H9 (cell line): Measurements from ENCODE around the gene CCDC33. TPM values are rescaled to one million over a fixed set of nuclear protein-coding genes. Genes with fewer than 3 reads are reported as not detected.

Experiments used
- DNase-seq: peaks from one replicate; pipeline ENCODE4 v3.0.0-alpha.2; 2017
- H2AFZ ChIP-seq: one replicate; pipeline ENCODE4 v1.6.1; 2013; ENCODE audit warnings: mild to moderate bottlenecking, low read length, control low read depth, moderate library complexity
- H2AK5ac ChIP-seq: 2 replicates; pipeline ENCODE4 v1.6.1; 2013; ENCODE audit warnings: low read length, control low read depth, mixed read lengths; ENCODE audit not compliant: insufficient read length
- H2BK120ac ChIP-seq: one replicate; pipeline ENCODE4 v1.6.1; 2013; ENCODE audit warnings: low read depth, mild to moderate bottlenecking, low read length, control low read depth, inconsistent platforms; ENCODE audit not compliant: poor library complexity, severe bottlenecking
- H2BK12ac ChIP-seq: 2 replicates; pipeline ENCODE4 v1.6.1; 2013; ENCODE audit warnings: low read length, control low read depth, mixed read lengths, low read depth; ENCODE audit not compliant: insufficient read length
- H2BK15ac ChIP-seq: 2 replicates; pipeline ENCODE4 v1.6.1; 2013; ENCODE audit warnings: low read depth, low read length, control low read depth
- H2BK20ac ChIP-seq: one replicate; pipeline ENCODE4 v1.6.1; 2013; ENCODE audit warnings: low read depth, mild to moderate bottlenecking, low read length, control low read depth, inconsistent platforms; ENCODE audit not compliant: poor library complexity, severe bottlenecking
- H2BK5ac ChIP-seq: 2 replicates; pipeline ENCODE4 v1.6.1; 2013; ENCODE audit warnings: low read length, control low read depth, mixed read lengths; ENCODE audit not compliant: insufficient read length
- H3K14ac ChIP-seq: 2 replicates; pipeline ENCODE4 v1.6.1; 2013; ENCODE audit warnings: low read length, control low read depth; ENCODE audit not compliant: insufficient read depth
- H3K18ac ChIP-seq: 2 replicates; pipeline ENCODE4 v1.6.1; 2013; ENCODE audit warnings: low read depth, mild to moderate bottlenecking, mixed read lengths, low read length, control low read depth; ENCODE audit not compliant: insufficient read length
- H3K23ac ChIP-seq: 2 replicates; pipeline ENCODE4 v1.6.1; 2013; ENCODE audit warnings: low read length, control low read depth, mixed read lengths, low read depth; ENCODE audit not compliant: insufficient read length
- H3K23me2 ChIP-seq: 2 replicates; pipeline ENCODE4 v1.6.1; 2013; ENCODE audit warnings: low read depth, mild to moderate bottlenecking, mixed read lengths, low read length, control low read depth; ENCODE audit not compliant: insufficient read length, poor library complexity, severe bottlenecking
- H3K27ac ChIP-seq: 2 replicates; pipeline ENCODE4 v1.5.1; 2013; ENCODE audit warnings: low read length, control low read depth, mixed read lengths, low read depth; ENCODE audit not compliant: insufficient read length
- H3K27me3 ChIP-seq: 2 replicates; pipeline ENCODE4 v1.6.1; 2013; ENCODE audit warnings: low read length, control low read depth, inconsistent platforms; ENCODE audit not compliant: insufficient read depth
- H3K4ac ChIP-seq: 2 replicates; pipeline ENCODE4 v1.6.1; 2013; ENCODE audit warnings: low read depth, mild to moderate bottlenecking, control low read depth, inconsistent platforms, low read length, moderate library complexity
- H3K4me1 ChIP-seq: 2 replicates; pipeline ENCODE4 v1.6.1; 2013; ENCODE audit warnings: low read length, control low read depth, inconsistent platforms; ENCODE audit not compliant: insufficient read depth
- H3K4me2 ChIP-seq: 2 replicates; pipeline ENCODE4 v1.6.1; 2013; ENCODE audit warnings: low read length, control low read depth, mixed read lengths; ENCODE audit not compliant: insufficient read length, insufficient read depth
- H3K56ac ChIP-seq: 2 replicates; pipeline ENCODE4 v1.6.1; 2013; ENCODE audit warnings: low read depth, mild to moderate bottlenecking, mixed read lengths, low read length, control low read depth; ENCODE audit not compliant: insufficient read length
- H3K79me1 ChIP-seq: 2 replicates; pipeline ENCODE4 v1.6.1; 2013; ENCODE audit warnings: low read depth, mild to moderate bottlenecking, moderate library complexity, low read length, control low read depth, inconsistent platforms; ENCODE audit not compliant: insufficient read depth, poor library complexity, severe bottlenecking
- H3K79me2 ChIP-seq: 2 replicates; pipeline ENCODE4 v1.6.1; 2013; ENCODE audit warnings: low read length, control low read depth, inconsistent platforms; ENCODE audit not compliant: insufficient read depth
- H3K9ac ChIP-seq: 2 replicates; pipeline ENCODE4 v1.6.1; 2013; ENCODE audit warnings: low read length, control low read depth, mixed read lengths; ENCODE audit not compliant: insufficient read length; ENCODE audit errors: extremely low read depth
- H3K9me3 ChIP-seq: one replicate; pipeline ENCODE4 v1.6.1; 2013; ENCODE audit warnings: low read depth, low read length, inconsistent platforms; ENCODE audit not compliant: control insufficient read depth
- H3T11ph ChIP-seq: one replicate; pipeline ENCODE4 v1.6.1; 2013; ENCODE audit warnings: mild to moderate bottlenecking, low read length, control low read depth, inconsistent platforms
- H4K20me1 ChIP-seq: one replicate; pipeline ENCODE4 v1.6.1; 2013; ENCODE audit not compliant: control insufficient read depth, insufficient read length, insufficient read depth
- H4K5ac ChIP-seq: 2 replicates; pipeline ENCODE4 v1.6.1; 2013; ENCODE audit warnings: low read depth, mild to moderate bottlenecking, mixed read lengths, low read length, control low read depth; ENCODE audit not compliant: insufficient read length
- H4K8ac ChIP-seq: replicated peaks from 2 replicates; pipeline ENCODE4 v1.6.1; 2013; ENCODE audit warnings: low read length, control low read depth, mixed read lengths, low read depth; ENCODE audit not compliant: insufficient read length
- H4K91ac ChIP-seq: 2 replicates; pipeline ENCODE4 v1.6.1; 2013; ENCODE audit warnings: low read depth, mild to moderate bottlenecking, moderate library complexity, mixed read lengths, low read length, control low read depth; ENCODE audit not compliant: insufficient read length
- H3K27ac Mint-ChIP-seq, 3 experiments: 2 replicates in 2 of 3; 3 replicates in 1 of 3; pipeline ENCODE4 v1.8.0; 2020 to 2021; ENCODE audit warnings: mixed read lengths in 3 of 3, mild to moderate bottlenecking in 1 of 3, moderate library complexity in 1 of 3
- H3K27me3 Mint-ChIP-seq: 2 replicates; pipeline ENCODE4 v1.8.0; 2021; ENCODE audit warnings: low read depth, mild to moderate bottlenecking, moderate library complexity, mixed read lengths
- H3K36me3 Mint-ChIP-seq, 3 experiments: 2 replicates in 2 of 3; 3 replicates in 1 of 3; pipeline ENCODE4 v1.8.0; 2020 to 2021; ENCODE audit warnings: low read depth in 3 of 3, mixed read lengths in 3 of 3; ENCODE audit not compliant: insufficient read depth in 1 of 3
- H3K4me1 Mint-ChIP-seq, 2 experiments: 2 replicates each; pipeline ENCODE4 v1.8.0; 2020; ENCODE audit warnings: mixed read lengths in 2 of 2
- H3K4me3 Mint-ChIP-seq, 2 experiments: 2 replicates in 1 of 2; 3 replicates in 1 of 2; pipeline ENCODE4 v1.8.0; 2020 to 2021; ENCODE audit warnings: mild to moderate bottlenecking in 2 of 2, mixed read lengths in 2 of 2, moderate library complexity in 1 of 2
- H3K9me3 Mint-ChIP-seq, 2 experiments: 2 replicates in 1 of 2; 3 replicates in 1 of 2; pipeline ENCODE4 v1.8.0; 2020; ENCODE audit warnings: mild to moderate bottlenecking in 2 of 2, mixed read lengths in 2 of 2, moderate library complexity in 1 of 2
- WGBS: extraction: QIAGEN DNeasy Blood & Tissue Kit; methylation state at CpG from one replicate; pipeline ENCODE4 v1.1.7; 2013; ENCODE audit warnings: missing lambda C conversion rate, low lambda C conversion rate, mixed read lengths; ENCODE audit not compliant: insufficient read length; ENCODE audit errors: extremely low coverage; 5-methylcytosine and 5-hydroxymethylcytosine counted together
- total RNA-seq: library from RNA; stranded (reverse); gene quantifications from 2 replicates; pipeline ENCODE4 v1.2.1, GENCODE V29; 2021
- TF ChIP-seq, protein P1 (sequence below): fragments of 200-600 bp; sonication (generic); conservative IDR thresholded peaks from 3 replicates; pipeline ENCODE4 v1.8.0; 2021; ENCODE audit warnings: antibody characterized with exemption, mild to moderate bottlenecking

CCDC33 gene
- total RNA-seq, 1 experiment from 2014 or later: 4.6 TPM

DNA sequence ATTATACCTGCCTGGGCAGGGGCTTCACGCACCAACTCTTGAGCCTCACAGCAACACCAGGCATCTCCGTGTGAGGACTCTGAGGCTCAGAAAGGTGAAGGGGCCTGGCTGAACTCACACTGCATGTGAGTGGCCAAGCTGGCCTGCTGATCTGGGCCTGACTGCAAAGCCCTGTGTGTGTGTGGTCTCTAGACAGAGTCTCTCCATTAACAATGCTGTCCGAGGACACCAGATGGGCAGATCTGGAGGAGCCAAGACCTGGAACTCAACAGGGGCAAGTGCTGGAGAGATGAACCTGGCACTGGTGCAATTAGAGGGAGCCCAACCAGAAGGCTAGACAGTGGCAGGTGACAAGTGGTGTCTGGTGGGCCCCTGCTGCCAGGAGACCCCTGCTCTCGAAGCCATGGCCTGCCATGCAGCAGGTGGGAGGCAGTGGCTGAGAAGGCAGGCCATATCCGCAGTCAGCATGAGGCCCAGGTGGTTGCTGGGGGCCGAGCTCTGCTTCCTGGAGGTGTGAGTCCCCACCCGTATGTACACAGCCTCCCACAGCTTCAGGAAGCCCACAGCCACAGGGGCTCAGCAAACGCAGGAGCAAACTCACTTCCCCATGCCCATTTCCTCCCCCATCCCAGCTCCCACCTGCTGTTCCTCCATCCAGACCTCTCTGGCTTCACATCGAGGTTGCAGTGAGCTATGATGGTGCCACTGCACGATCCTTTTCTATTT is 92.4 kb downstream of the CCDC33 start:
- H4K8ac ChIP-seq: no peak overlapping the region
- no peak overlapping the region for H3K18ac ChIP-seq
- H3K9me3 ChIP-seq: no peaks in the 10 kb centered on the region
- no CpG with 5 or more reads among the region's 10 CpGs for WGBS
- H4K5ac ChIP-seq: no peak overlapping the region
- TF ChIP-seq, protein P1, sequence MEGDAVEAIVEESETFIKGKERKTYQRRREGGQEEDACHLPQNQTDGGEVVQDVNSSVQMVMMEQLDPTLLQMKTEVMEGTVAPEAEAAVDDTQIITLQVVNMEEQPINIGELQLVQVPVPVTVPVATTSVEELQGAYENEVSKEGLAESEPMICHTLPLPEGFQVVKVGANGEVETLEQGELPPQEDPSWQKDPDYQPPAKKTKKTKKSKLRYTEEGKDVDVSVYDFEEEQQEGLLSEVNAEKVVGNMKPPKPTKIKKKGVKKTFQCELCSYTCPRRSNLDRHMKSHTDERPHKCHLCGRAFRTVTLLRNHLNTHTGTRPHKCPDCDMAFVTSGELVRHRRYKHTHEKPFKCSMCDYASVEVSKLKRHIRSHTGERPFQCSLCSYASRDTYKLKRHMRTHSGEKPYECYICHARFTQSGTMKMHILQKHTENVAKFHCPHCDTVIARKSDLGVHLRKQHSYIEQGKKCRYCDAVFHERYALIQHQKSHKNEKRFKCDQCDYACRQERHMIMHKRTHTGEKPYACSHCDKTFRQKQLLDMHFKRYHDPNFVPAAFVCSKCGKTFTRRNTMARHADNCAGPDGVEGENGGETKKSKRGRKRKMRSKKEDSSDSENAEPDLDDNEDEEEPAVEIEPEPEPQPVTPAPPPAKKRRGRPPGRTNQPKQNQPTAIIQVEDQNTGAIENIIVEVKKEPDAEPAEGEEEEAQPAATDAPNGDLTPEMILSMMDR: no peak
- no peak overlapping the region for H3K4ac ChIP-seq
- H4K91ac ChIP-seq: no peak overlapping the region
- H2BK120ac ChIP-seq: no peak overlapping the region
- H3K23me2 ChIP-seq: no peaks in the 10 kb centered on the region
- no peak overlapping the region for H3K27ac ChIP-seq
- Mint-ChIP-seq H3K4me3 (no peak overlapping the region), H3K27me3 (peaks cover 16% of the 10 kb centered on the region), H3K27ac (peak overlapping the region in 1 of 3 experiments; percentile 3; a peak in 2 of 7 replicates), H3K4me1 (peaks cover 16 to 34% of the 10 kb centered on the region in 2 experiments), H3K9me3 (no peaks in the 10 kb centered on the region; a peak in 1 of 5 replicates), H3K36me3 (no peaks in the 10 kb centered on the region)
- H3K56ac ChIP-seq: no peak overlapping the region
- peaks cover 5% of the 10 kb centered on the region; the same call in 1 of the 2 replicates for H3K4me1 ChIP-seq
- no peaks in the 10 kb centered on the region for H3K79me2 ChIP-seq
- H3K14ac ChIP-seq: no peak overlapping the region
- no peaks in the 10 kb centered on the region for H3K27me3 ChIP-seq
- H2BK5ac ChIP-seq: no peak overlapping the region
- no peak overlapping the region for H2BK20ac ChIP-seq
- H3K23ac ChIP-seq: no peak overlapping the region
- no peaks in the 10 kb centered on the region for H3K79me1 ChIP-seq
- no peak overlapping the region for H3T11ph ChIP-seq
- no peak overlapping the region for H2BK12ac ChIP-seq
- no peak overlapping the region for H3K9ac ChIP-seq
- H4K20me1 ChIP-seq: no peaks in the 10 kb centered on the region
- no peak overlapping the region for H3K4me2 ChIP-seq
- no peak for DNase-seq
- H2AFZ ChIP-seq: no peak overlapping the region
- H2BK15ac ChIP-seq: no peak overlapping the region
- no peak overlapping the region for H2AK5ac ChIP-seq
